ENCODE results near the gene RPAIN.

The RPAIN gene

GRCh38 chr17:5405400-5405799 lies 14.6 kb upstream of the RPAIN start:
- no peaks in the 10 kb centered on the region for H3K9me3 ChIP-seq (ENCODE audit: control insufficient read depth, insufficient read depth, low read depth, low read length)
- no peak overlapping the region for H3K9ac ChIP-seq (ENCODE audit: low read length)
- H3K4me3 ChIP-seq (ENCODE audit: low read depth, low read length) = no peak overlapping the region
- no peaks in the 10 kb centered on the region for H3K27me3 ChIP-seq (ENCODE audit: control insufficient read depth, insufficient read depth, low read length)
- peaks cover 91% of the 10 kb centered on the region for H3K36me3 ChIP-seq (ENCODE audit: control insufficient read depth, insufficient read depth, low read length)
- no peaks in the 10 kb centered on the region for H3K4me1 ChIP-seq (ENCODE audit: control insufficient read depth, insufficient read depth, low read length)
- no peak overlapping the region for H3K27ac ChIP-seq (ENCODE audit: low read depth, low read length)

GRCh38 chr17:5408186-5408585 lies 11.8 kb upstream of the RPAIN start:
- Histone ChIP-seq H3K4me1 (ENCODE audit: control insufficient read depth, insufficient read depth, low read length) (no peaks in the 10 kb centered on the region), H3K27ac (ENCODE audit: low read depth, low read length) (no peak overlapping the region), H3K36me3 (ENCODE audit: control insufficient read depth, insufficient read depth, low read length) (peaks cover 92% of the 10 kb centered on the region), H3K9ac (ENCODE audit: low read length) (no peak overlapping the region), H3K27me3 (ENCODE audit: control insufficient read depth, insufficient read depth, low read length) (no peaks in the 10 kb centered on the region), H3K9me3 (ENCODE audit: control insufficient read depth, insufficient read depth, low read depth, low read length) (no peaks in the 10 kb centered on the region), H3K4me3 (ENCODE audit: low read depth, low read length) (no peak overlapping the region)

- H3K27ac ChIP-seq (ENCODE audit: low read depth, low read length) = no peak overlapping the region
- no peaks in the 10 kb centered on the region for H3K4me1 ChIP-seq (ENCODE audit: control insufficient read depth, insufficient read depth, low read length)
- H3K9me3 ChIP-seq (ENCODE audit: control insufficient read depth, insufficient read depth, low read depth, low read length) = no peaks in the 10 kb centered on the region
- H3K27me3 ChIP-seq (ENCODE audit: control insufficient read depth, insufficient read depth, low read length) = no peaks in the 10 kb centered on the region
- peaks cover 93% of the 10 kb centered on the region for H3K36me3 ChIP-seq (ENCODE audit: control insufficient read depth, insufficient read depth, low read length)
- H3K9ac ChIP-seq (ENCODE audit: low read length) = no peak overlapping the region
- H3K4me3 ChIP-seq (ENCODE audit: low read depth, low read length) = no peak overlapping the region
These were observed 9.2 kb upstream of the RPAIN start for GRCh38 chr17:5410594-5411272.

DNA sequence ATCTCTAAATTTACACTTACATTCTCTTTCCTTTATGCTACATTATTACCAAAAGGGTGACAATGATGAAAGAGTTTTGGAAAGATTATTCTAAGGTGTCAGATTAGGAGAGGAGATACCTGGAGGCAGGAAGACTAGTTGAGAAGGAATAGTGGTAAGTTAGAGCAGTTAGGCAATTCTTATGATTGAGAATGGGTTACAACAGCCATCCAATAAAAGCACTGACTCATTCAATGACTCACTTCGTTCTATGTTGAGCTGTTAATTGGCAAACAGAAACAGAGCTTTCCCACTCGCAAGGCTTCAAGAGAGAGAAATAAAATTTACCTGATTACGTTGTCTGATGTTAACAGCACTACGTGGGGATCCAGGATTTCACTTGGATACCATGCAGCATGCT lies 6.3 kb upstream of the RPAIN start:
- Histone ChIP-seq H3K9ac (ENCODE audit: low read length) (no peak overlapping the region), H3K27ac (ENCODE audit: low read depth, low read length) (no peak overlapping the region)

GRCh38 chr17:5416901-5417300 lies 3.1 kb upstream of the RPAIN start:
- Histone ChIP-seq H3K36me3 (ENCODE audit: control insufficient read depth, insufficient read depth, low read length) (peaks cover 60% of the 10 kb centered on the region), H3K4me3 (ENCODE audit: low read depth, low read length) (no peak overlapping the region), H3K27ac (ENCODE audit: low read depth, low read length) (no peak overlapping the region), H3K4me1 (ENCODE audit: control insufficient read depth, insufficient read depth, low read length) (no peaks in the 10 kb centered on the region), H3K9me3 (ENCODE audit: control insufficient read depth, insufficient read depth, low read depth, low read length) (no peaks in the 10 kb centered on the region), H3K27me3 (ENCODE audit: control insufficient read depth, insufficient read depth, low read length) (no peaks in the 10 kb centered on the region), H3K9ac (ENCODE audit: low read length) (no peak overlapping the region)

More for the DNA sequence above, 6.3 kb upstream of the RPAIN start:
- Histone ChIP-seq H3K9me3 (ENCODE audit: control insufficient read depth, insufficient read depth, low read depth, low read length) (no peaks in the 10 kb centered on the region), H3K36me3 (ENCODE audit: control insufficient read depth, insufficient read depth, low read length) (peaks cover 79% of the 10 kb centered on the region), H3K4me1 (ENCODE audit: control insufficient read depth, insufficient read depth, low read length) (no peaks in the 10 kb centered on the region), H3K4me3 (ENCODE audit: low read depth, low read length) (no peak overlapping the region), H3K27me3 (ENCODE audit: control insufficient read depth, insufficient read depth, low read length) (no peaks in the 10 kb centered on the region)

GRCh38 chr17:5418858-5419355 lies 1.1 kb upstream of the RPAIN start:
- peaks cover 59% of the 10 kb centered on the region for H3K36me3 ChIP-seq (ENCODE audit: control insufficient read depth, insufficient read depth, low read length)
- H3K27me3 ChIP-seq (ENCODE audit: control insufficient read depth, insufficient read depth, low read length) = no peaks in the 10 kb centered on the region
- H3K27ac ChIP-seq (ENCODE audit: low read depth, low read length) = peak overlapping the region; percentile 77
- H3K4me1 ChIP-seq (ENCODE audit: control insufficient read depth, insufficient read depth, low read length) = no peaks in the 10 kb centered on the region
- H3K4me3 ChIP-seq (ENCODE audit: low read depth, low read length) = peak overlapping the region; percentile 91
- H3K9ac ChIP-seq (ENCODE audit: low read length) = peak overlapping the region; percentile 93
- no peaks in the 10 kb centered on the region for H3K9me3 ChIP-seq (ENCODE audit: control insufficient read depth, insufficient read depth, low read depth, low read length)

DNA sequence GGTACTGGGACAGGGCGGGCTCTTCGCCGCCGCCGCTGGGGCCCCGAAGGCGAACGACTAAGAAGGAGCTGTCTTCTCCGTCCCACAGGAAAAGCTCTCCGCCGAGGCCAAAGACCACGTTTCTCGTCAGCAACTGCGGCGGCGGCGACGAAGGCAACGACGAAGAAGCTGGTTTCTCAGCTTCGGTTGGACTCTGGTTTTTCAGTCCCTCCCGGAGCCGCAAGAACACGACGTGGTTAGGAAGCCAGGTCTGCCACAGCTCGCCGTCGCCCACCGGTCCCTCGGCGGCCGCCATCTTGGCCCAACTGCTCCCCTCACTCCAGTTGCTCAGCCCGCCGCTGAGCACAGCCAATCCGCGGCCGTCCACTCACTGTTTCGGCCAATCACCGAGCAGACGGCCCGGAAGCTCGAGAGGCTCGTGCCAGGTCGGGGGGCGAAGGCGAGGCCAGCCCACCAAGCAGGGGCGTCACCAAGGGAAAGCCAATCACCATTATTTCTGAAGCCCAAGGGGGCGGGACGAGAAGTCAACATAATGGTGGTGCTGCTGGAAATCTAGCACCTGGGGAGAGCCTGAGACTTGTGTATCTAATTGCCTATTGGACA lies 525 bp upstream of the RPAIN start, which contains the start of gene NUP88:
TSS of gene NUP88 (minus strand) at position 307 of the 603 bp plus-strand sequence. CDS start at position 295, 12 bp downstream.
- Histone ChIP-seq H3K36me3 (ENCODE audit: control insufficient read depth, insufficient read depth, low read length) (peaks cover 59% of the 10 kb centered on the region), H3K9me3 (ENCODE audit: control insufficient read depth, insufficient read depth, low read depth, low read length) (no peaks in the 10 kb centered on the region), H3K27me3 (ENCODE audit: control insufficient read depth, insufficient read depth, low read length) (no peaks in the 10 kb centered on the region), H3K27ac (ENCODE audit: low read depth, low read length) (peak within 1 kb of the TSS; percentile 77), H3K4me1 (ENCODE audit: control insufficient read depth, insufficient read depth, low read length) (no peaks in the 10 kb centered on the region), H3K9ac (ENCODE audit: low read length) (peak within 1 kb of the TSS; percentile 95), H3K4me3 (ENCODE audit: low read depth, low read length) (peak within 1 kb of the TSS; percentile 91)

DNA sequence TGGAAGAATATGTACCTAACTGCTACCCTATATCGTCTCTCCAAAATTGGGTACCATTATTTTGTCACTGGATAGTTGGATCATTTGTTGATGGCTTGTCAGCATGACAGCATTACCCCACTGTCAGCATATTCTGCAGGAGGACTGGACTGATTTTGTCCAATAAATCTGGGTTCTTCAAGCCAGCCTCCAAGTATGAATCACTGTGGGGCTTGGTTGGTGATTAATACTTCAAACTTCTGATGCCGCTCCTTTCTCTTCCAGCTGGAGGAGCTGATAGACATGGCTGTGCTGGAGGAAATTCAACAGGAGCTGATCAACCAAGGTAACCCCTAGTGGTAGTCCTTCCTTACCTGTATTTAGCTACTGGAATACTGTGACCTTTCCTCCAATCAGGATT lies 2.5 kb downstream of the RPAIN start:
- no peak overlapping the region for H3K27ac ChIP-seq (ENCODE audit: low read depth, low read length)
- no peaks in the 10 kb centered on the region for H3K4me1 ChIP-seq (ENCODE audit: control insufficient read depth, insufficient read depth, low read length)
- H3K27me3 ChIP-seq (ENCODE audit: control insufficient read depth, insufficient read depth, low read length) = no peaks in the 10 kb centered on the region
- H3K9ac ChIP-seq (ENCODE audit: low read length) = no peak overlapping the region
- peaks cover 56% of the 10 kb centered on the region for H3K36me3 ChIP-seq (ENCODE audit: control insufficient read depth, insufficient read depth, low read length)
- H3K9me3 ChIP-seq (ENCODE audit: control insufficient read depth, insufficient read depth, low read depth, low read length) = no peaks in the 10 kb centered on the region
- H3K4me3 ChIP-seq (ENCODE audit: low read depth, low read length) = no peak overlapping the region

- no peaks in the 10 kb centered on the region for H3K27me3 ChIP-seq (ENCODE audit: control insufficient read depth, insufficient read depth, low read length)
- no peak overlapping the region for H3K27ac ChIP-seq (ENCODE audit: low read depth, low read length)
- no peak overlapping the region for H3K9ac ChIP-seq (ENCODE audit: low read length)
- no peaks in the 10 kb centered on the region for H3K4me1 ChIP-seq (ENCODE audit: control insufficient read depth, insufficient read depth, low read length)
- no peak overlapping the region for H3K4me3 ChIP-seq (ENCODE audit: low read depth, low read length)
- peaks cover 80% of the 10 kb centered on the region for H3K36me3 ChIP-seq (ENCODE audit: control insufficient read depth, insufficient read depth, low read length)
- H3K9me3 ChIP-seq (ENCODE audit: control insufficient read depth, insufficient read depth, low read depth, low read length) = no peaks in the 10 kb centered on the region
These were observed 4.9 kb downstream of the RPAIN start for GRCh38 chr17:5424909-5425308.

DNA sequence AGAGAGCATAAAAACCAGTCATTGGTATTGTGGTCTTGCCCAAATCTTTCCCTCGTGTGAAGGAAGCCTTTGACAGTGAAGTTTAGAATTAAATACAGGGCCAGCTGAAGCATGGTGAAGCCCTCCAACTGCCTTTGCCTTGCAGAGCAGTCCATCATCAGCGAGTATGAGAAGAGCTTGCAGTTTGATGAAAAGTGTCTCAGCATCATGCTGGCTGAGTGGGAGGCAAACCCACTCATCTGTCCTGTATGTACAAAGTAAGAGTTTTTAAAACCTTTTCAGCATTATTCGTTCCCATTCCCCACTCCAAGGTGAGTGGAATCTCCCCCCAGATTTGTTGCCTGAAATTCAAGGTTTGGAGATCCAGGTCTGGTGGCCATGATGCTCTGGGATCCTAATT lies 5.8 kb downstream of the RPAIN start:
- H3K4me3 ChIP-seq (ENCODE audit: low read depth, low read length) = no peak overlapping the region
- H3K36me3 ChIP-seq (ENCODE audit: control insufficient read depth, insufficient read depth, low read length) = peaks cover 86% of the 10 kb centered on the region
- no peaks in the 10 kb centered on the region for H3K4me1 ChIP-seq (ENCODE audit: control insufficient read depth, insufficient read depth, low read length)
- H3K27me3 ChIP-seq (ENCODE audit: control insufficient read depth, insufficient read depth, low read length) = no peaks in the 10 kb centered on the region
- no peak overlapping the region for H3K9ac ChIP-seq (ENCODE audit: low read length)
- no peak overlapping the region for H3K27ac ChIP-seq (ENCODE audit: low read depth, low read length)
- no peaks in the 10 kb centered on the region for H3K9me3 ChIP-seq (ENCODE audit: control insufficient read depth, insufficient read depth, low read depth, low read length)

DNA sequence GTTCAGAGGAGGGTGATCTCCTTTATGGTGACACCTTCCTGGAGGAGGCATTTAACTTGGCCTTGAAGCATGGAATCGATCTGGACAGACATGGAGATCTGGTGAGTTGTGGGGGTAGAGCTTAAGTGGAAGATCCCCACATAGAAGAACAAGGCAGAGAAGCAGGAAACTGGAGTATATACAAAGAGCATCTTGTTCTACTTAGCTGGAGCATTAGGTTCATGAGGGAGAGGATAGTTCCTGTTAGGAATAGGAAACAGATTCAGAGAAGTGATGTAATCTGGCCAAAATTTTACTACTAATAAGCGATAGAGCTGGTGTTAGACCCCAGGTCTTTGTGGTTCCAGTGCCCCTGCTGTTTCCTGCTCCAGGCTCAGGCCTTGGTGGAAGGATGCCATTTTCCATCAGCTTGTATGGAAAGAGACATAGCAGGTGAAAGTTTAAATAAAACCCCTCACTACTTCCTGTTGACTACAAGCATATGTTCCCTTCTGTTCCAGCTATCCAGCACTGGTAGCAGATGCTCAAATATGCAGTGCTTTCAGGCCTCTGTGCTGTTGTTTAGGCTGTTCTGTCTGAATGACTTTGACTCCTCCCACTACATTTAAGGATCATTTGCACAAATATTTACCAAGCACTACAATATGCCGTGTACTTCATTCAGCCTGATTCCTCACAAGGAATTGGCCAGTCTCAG lies 9.4 kb downstream of the RPAIN start:
- Histone ChIP-seq H3K27ac (ENCODE audit: low read depth, low read length) (no peak overlapping the region), H3K27me3 (ENCODE audit: control insufficient read depth, insufficient read depth, low read length) (no peaks in the 10 kb centered on the region), H3K9me3 (ENCODE audit: control insufficient read depth, insufficient read depth, low read depth, low read length) (no peaks in the 10 kb centered on the region), H3K36me3 (ENCODE audit: control insufficient read depth, insufficient read depth, low read length) (peaks cover 91% of the 10 kb centered on the region), H3K4me1 (ENCODE audit: control insufficient read depth, insufficient read depth, low read length) (no peaks in the 10 kb centered on the region), H3K9ac (ENCODE audit: low read length) (no peak overlapping the region), H3K4me3 (ENCODE audit: low read depth, low read length) (no peak overlapping the region)

Measured in HUES6 (cell line).